ENCODE measurements around the gene MBP.

The MBP gene

DNA sequence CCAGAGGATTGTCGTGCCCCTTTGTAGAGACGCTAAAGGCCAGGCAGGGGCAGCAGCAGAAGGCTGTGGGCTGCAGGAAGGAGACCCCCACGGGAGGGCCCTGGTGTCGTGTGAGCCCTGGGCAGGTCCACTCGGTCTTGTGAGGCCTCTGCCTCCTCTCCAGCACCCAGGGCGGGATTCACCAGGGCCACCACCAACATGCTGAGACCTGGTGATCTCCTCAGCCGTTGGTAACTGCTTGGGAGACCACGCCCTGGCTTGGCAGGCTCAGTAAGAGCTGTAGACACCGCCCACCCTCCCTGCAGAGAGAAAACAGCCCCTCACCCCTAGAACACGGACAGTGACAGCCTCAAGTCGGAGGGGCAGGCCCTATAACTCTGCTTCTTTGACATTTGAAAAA lies 21.1 kb downstream of the MBP start:
- Histone ChIP-seq H3K4me1 (ENCODE audit: control insufficient read depth in 1 of 2, insufficient read depth in 1 of 2, low read depth in 1 of 2, low read length in 1 of 2) (peaks cover 100% of the 10 kb centered on the region in 2 experiments), H3K4me3 (ENCODE audit: low read depth in 1 of 2, low read length in 1 of 2) (peak overlapping the region; percentile 51 to 53), H3K36me3 (peaks cover 52% of the 10 kb centered on the region), H3K9me3 (no peaks in the 10 kb centered on the region), H3K27ac (peak overlapping the region; percentile 98), H3K27me3 (no peaks in the 10 kb centered on the region)
- TF ChIP-seq CTCF (IDR thresholded peaks at IDR 0.05), result no peak

DNA sequence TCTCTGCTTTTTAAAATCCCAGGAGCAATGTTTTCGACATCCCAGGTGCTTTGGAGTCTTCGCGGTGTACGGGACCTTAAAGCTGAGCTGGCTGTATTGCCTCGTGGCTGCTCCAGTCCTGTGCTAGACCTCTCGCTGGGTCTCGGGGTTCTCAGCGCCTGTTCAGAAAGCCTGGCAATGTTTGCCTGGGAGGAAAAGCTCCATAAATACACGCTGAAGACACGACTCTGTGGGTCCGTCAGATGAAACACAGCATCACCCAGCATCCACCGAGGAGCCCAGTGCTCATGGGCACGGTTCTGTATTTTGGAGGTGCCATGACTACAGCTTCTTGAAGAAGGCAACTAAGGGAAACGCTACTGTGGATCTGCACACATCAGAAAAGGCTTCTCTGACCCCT lies 21.6 kb downstream of the MBP start:
- no peaks in the 10 kb centered on the region for H3K9me3 ChIP-seq
- H3K4me1 ChIP-seq (ENCODE audit: control insufficient read depth in 1 of 2, insufficient read depth in 1 of 2, low read depth in 1 of 2, low read length in 1 of 2), result peaks cover 100% of the 10 kb centered on the region in 2 experiments
- peak overlapping the region in 1 of 2 experiments; percentile 53 for H3K4me3 ChIP-seq (ENCODE audit: low read depth in 1 of 2, low read length in 1 of 2)
- peak overlapping the region; percentile 98 for H3K27ac ChIP-seq
- no peaks in the 10 kb centered on the region for H3K27me3 ChIP-seq
- TF ChIP-seq CTCF (IDR thresholded peaks at IDR 0.05), result no peak
- H3K36me3 ChIP-seq, result peaks cover 49% of the 10 kb centered on the region

DNA sequence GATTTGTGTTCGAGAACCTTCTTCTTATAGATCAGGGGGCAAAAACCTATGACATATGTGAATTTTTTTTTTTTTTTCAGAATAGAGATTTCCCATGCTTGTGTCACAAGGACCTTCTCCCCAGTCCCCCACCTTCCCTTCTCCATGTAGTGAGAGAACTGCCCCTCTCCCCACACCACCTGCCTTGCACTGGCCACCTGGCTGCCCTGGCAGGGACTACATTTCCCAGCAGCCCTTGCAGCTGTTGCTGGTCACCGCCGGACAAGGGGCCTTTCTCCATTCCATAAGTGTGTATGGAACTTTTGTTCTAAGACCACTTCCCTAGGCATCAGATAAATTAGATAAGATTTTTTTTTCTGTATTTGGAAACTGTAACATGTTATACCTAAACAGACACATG lies 22.2 kb downstream of the MBP start:
- peaks cover 49% of the 10 kb centered on the region for H3K36me3 ChIP-seq
- peak overlapping the region; percentile 98 for H3K27ac ChIP-seq
- H3K4me3 ChIP-seq (ENCODE audit: low read depth in 1 of 2, low read length in 1 of 2), result no peak overlapping the region
- H3K4me1 ChIP-seq (ENCODE audit: control insufficient read depth in 1 of 2, insufficient read depth in 1 of 2, low read depth in 1 of 2, low read length in 1 of 2), result peaks cover 100% of the 10 kb centered on the region in 2 experiments
- H3K27me3 ChIP-seq, result no peaks in the 10 kb centered on the region
- no peaks in the 10 kb centered on the region for H3K9me3 ChIP-seq
- TF ChIP-seq CTCF (IDR thresholded peaks at IDR 0.05), result no peak

DNA sequence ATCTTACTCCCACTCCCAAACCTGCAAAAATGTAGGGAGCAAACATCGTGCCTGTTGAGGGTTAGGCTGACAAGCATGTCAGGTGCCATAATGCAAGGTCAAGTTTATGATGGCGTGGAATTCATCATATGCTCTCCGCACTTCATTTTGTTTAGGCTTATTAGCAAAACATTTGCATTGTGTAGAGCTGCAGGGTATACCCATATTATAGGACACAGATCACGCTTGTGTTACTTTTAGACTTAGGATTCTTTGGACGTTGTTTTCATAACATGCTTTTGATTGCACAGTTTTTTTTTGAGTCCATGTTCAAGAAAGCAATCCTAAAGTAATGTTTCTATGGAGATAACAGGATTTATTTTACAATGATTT lies 22.9 kb downstream of the MBP start:
- TF ChIP-seq CTCF (IDR thresholded peaks at IDR 0.05), result no peak
- Histone ChIP-seq H3K9me3 (no peaks in the 10 kb centered on the region), H3K27ac (peak overlapping the region; percentile 98), H3K27me3 (no peaks in the 10 kb centered on the region), H3K36me3 (peaks cover 52% of the 10 kb centered on the region), H3K4me3 (ENCODE audit: low read depth in 1 of 2, low read length in 1 of 2) (peak overlapping the region in 1 of 2 experiments; percentile 39), H3K4me1 (ENCODE audit: control insufficient read depth in 1 of 2, insufficient read depth in 1 of 2, low read depth in 1 of 2, low read length in 1 of 2) (peaks cover 98 to 100% of the 10 kb centered on the region in 2 experiments)

DNA sequence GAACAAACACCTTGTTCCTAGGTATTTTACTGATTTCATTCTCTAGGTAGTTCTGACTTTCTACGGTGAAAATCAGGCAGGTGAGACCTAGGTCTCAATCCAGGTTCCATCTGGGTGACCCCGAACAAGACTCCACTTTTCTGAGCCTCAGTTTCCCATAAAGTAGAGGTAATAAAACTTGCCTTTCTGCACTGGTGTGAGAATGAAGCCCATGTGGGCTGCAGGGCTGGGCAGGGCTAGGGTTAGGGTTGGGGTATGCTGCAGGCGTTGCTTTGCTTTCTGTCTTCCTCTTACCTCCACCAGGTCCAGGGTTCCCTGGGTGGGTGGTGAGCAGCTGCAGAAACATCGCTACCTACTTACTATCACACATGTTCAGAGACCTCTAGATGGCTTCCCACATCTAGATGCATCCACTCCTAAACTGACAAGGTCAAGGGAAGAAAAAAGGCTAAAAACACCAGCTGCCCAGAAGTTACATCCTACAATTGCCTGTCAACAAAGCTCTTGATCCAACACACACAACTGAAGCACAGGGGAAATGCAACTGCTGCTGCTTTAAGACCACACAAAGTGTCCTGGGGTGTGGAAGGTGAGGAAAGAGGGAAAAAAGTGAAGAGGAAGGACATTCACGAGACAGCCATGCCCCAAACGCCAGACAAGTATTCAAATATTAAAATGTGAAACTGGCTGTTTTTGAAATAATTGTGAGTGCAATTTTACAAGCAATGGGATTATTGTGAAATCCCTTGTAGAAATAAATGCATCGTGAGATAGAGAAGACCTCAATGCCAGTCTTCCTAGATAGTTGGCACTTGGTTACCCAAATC lies 23.5 kb downstream of the MBP start:
- Histone ChIP-seq H3K36me3 (peaks cover 58% of the 10 kb centered on the region), H3K4me1 (ENCODE audit: control insufficient read depth in 1 of 2, insufficient read depth in 1 of 2, low read depth in 1 of 2, low read length in 1 of 2) (peaks cover 92 to 100% of the 10 kb centered on the region in 2 experiments), H3K4me3 (ENCODE audit: low read depth in 1 of 2, low read length in 1 of 2) (peak overlapping the region; percentile 25 to 39), H3K27ac (peak overlapping the region; percentile 98), H3K9me3 (no peaks in the 10 kb centered on the region), H3K27me3 (no peaks in the 10 kb centered on the region)
- TF ChIP-seq CTCF (IDR thresholded peaks at IDR 0.05), result no peak

All from neutrophil (primary cell).